Measurements from ENCODE around the gene ARL2.
A peak's percentile ranks its signal among the peaks of the same experiment; 100 is the strongest.
"Not testable (repeated sequence)": the region's sequence is repeated elsewhere in the genome, so short reads cannot be mapped to it uniquely, and the experiment has no call there.

Gene ARL2

DNA sequence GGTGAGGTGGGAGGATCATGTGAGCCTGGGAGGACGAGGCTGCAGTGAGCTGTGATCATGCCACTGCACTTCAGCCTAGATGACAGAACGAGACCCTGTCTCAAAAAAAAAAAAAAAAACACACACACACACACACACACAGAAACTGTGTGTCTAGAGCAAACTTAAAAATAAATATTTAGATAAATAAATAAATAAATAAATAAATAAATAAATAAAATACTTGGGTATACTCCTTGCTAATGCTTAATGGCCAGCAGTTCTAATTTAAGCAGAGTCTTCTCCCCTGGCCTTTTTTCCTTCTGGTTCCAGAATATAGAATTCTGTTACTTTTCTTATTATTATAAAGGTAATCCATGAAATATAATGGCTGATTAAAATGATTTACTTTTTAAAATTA, 5.1 kb upstream of the ARL2 start:
- DNase-seq: no peak

DNA sequence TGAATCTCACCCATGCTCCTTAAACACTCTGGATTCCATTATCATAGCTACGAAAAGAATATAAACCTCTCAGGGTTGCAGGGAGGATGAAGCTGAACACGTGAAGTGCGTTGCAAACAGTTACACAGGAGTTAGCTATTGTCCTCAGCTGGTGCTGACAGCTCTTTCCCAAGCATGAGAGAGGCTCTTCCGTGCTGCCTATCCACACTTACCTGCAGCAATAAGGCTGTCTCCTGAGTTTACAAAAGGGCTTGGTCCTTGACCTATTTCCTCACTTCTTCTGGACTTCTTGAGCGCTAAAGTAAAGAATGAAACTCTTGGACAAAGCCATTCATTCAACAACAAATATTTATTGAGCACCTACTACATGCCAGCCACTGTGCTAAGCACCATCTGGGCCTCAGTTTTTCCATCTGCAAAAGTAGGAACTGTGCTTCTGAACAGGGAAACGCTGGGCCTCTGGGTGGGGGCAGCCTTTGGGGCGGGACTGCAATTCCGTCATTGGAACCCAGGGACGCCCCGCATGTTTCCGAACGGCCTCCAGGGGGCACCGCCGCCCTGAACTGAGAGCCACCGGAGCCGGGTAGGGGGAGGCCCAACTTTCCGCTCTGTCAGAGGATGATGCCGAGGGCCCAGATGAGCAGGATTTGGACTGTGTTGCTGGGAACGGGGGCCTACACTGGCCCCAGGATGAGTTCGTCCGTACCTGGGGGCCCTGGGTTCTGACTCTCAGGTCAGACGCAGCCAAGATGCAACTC, 651 bp upstream of the ARL2 start:
- DNase-seq: peak; percentile 85

DNA sequence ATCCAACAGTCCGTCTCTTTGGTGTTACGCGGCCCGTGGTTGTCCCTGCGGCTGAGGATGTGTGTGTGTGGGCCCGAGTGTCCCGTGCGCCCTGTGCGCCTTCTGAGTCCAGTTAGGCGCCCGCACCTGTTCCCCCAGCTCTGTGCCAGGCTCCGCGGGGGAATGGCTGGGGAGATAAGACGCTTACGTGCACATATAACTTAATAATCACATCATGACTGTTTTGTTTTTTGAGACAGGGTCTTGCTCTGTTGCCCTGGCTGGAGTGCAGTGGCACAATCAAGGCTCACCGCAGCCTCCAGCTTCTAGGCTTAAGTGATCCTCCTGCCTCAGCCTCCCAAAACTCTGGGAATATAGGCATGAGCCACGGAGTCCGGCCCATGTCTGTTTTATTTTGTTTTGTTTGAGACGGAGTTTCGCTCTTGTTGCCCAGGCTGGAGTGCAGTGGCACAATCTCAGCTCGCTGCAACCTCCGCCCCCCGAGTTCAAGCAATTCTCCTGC, 817 bp downstream of the ARL2 start:
- no peak for DNase-seq

DNA sequence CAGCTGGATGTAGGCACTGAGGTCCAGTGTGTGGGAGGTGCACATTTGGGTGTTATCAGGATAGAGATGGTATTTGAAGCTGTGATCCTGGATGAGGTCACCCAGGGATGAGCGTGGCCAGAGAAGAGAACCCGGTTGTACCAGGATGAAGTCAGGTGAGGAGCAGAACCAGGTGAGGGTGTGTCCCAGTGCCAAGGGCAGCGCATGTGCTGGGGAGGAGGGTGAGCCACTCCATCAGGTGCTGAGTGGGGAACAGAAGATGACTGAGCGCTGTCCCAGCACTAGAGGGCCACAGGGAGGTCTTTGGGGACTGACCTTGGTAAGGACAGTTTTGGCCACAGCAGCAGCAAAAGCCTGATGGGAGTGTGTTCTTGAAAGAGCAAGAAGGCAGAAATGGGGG, 2.7 kb downstream of the ARL2 start:
- DNase-seq: no peak

DNA sequence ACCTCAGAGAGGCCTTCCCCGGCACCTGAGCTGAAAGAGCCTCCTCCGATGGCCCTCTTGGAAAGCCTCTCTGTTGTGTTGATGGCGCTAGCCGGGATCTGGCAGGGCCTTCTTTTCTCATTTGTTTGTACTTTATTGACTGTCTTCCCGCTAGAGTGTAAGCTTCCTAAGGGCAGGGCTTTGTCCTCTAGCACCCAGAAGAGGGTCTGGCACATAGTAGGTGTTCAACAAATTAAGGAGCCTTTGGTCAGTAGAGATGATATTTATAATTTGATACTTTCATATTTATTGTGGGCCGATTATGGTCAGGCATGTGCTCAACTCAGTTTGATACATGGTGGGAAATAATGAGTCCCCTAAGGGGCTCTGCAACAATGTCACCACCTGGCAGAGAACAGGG, 4.0 kb downstream of the ARL2 start:
- DNase-seq: no peak

DNA sequence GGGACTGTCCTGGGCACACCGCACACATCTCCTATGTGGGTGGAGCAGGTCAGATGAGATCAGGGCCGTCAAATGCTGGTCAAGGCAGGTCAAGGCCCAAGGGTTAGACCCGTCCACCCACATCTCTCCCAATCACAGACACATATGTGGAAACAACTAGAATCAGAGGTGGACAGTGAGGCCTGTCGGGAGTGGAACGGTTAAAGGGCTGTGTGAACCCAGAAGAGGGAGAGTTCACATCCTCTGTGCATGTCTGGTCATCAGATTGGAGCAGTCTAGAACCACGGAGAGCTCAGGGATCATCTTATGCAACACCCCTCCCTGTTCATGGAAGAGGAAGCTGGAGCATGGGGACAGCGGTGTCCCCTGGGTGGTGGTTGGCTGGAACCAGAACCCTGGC, 5.9 kb downstream of the ARL2 start:
- DNase-seq: no peak

DNA sequence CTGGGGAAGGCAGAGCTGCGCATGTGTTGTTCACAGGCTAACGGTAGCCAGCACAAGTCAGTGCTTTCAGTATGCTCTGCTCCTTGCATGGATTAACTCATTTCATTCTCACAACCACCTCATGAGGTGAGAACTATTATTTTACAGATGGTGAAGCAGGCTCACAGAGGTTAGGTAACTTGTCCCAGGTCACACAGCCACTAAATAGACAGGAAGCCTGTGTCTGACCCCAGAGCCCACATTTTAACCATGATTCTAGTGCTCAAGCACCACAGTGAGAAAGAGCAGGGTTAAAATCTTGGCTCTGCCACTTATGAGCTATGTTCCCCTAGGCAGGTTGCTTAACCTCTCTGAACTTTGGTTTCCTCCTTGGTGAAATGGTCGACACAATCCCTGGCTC, 7.0 kb downstream of the ARL2 start:
- no peak for DNase-seq

DNA sequence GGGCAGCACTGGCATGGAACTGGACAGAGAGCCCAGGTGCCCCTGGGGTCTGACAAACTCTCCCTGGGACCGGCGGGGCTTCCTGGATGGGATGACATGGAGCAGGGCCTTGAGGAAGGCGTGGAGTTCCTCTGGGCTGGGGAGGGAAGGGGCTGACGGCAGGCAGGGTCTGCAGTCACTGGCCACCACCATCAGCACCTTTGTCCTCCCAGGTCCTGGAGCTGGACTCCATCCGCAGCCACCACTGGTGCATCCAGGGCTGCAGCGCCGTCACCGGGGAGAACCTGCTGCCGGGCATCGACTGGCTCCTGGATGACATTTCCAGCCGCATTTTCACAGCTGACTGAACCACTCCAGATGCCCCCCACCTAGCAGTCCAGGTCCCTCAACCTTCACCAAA, 7.5 kb downstream of the ARL2 start:
- DNase-seq: no peak

DNA sequence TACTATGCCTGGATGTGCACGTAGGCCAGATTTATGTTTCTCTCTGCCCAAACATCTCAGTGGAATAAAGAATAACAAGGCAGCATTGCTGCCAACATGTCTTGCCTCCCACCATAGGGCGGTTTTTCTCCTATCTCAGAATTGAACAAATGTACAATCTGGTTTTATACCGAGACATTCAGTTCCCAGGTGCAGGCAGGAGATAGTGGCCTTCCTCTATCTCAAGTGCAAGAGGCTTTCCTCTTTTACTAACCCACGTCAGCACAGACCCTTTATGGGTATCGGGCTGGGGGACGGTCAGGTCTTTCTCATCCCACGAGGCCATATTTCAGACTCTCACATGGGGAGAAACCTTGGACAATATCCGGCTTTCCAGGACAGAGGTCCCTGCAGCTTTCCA, 9.5 kb downstream of the ARL2 start:
- not testable (repeated sequence) for DNase-seq

DNA sequence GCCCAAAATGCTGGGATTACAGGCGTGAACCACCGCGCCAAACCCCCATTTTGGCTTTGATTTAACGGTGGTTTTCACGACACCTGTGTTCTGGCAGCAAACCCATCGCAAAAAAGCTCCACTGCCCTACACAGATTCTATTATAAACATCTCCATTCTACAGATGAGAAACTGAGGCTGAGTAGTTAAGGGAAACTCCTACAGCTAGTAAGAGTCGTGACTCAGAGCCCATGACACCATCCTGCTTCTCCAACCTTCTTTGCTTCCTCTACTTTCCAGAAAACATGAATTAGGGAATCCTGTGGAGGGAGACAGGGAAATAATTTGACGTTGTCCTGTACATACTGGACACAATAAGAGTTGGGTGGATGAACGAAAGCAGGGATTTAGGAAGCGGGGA, 12.8 kb downstream of the ARL2 start:
- DNase-seq: no peak

DNA sequence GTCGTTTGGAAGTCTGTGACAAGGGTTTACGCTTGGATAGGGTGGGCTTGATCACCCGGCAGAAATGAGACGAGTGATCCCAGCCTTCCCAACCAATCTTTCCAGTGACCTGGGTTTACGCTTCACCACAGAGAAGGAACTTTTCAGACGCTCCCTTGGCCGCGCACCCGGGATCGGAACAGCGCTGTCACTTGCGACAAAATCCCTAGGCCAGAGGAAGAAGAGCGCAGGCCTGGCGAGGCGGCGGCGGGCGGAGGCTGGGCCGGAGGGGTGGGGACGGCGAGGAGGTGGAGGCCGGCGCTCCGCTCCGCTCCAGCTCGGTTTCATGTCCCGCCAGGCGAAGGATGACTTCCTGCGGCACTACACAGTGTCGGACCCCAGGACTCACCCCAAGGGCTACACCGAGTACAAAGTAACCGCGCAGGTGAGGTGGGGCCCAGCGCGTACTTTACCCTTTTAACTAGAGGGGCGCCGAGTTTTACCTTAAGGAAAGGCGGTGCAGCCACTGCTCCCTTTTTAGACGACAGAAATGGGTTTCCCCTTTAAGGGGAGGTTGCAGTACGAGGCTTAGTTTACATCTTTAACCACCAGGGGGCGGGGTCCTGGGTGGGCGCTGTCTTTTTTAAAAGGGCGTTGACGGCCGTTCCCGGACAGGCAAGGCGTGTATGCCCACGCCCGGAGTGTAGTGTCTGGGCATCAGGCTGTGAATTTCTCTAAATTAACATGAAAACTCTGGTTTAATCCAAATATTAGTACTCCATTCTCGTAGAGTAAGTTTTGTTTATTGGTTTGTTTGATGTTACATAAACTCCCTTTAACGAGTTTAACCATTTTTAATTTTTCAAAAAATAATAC, 13.5 kb downstream of the ARL2 start, which contains the start of gene SNX15:
Gene SNX15 (plus strand): TSS at position 227 of the 855 bp plus-strand sequence. CDS start 99 bp downstream, at position 326.
- DNase-seq: peak; percentile 89

DNA sequence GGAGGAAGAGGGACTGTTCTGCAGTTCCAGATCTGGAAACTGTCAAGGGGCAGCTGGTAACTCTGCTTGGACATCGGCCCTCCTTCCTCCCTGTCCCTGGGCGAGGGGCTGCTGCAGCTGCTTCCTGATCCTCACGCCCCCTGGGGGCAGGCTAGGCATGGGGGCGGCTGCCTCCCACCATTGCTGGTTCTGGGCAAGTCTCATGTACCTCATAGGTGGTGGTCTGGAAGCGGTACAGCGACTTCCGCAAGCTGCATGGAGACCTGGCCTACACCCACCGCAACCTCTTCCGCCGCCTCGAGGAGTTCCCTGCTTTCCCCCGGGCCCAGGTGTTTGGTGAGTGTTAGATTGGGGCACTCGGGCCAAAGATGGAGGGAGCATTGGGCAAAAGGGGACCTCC, 18.3 kb downstream of the ARL2 start:
- DNase-seq: no peak

DNA sequence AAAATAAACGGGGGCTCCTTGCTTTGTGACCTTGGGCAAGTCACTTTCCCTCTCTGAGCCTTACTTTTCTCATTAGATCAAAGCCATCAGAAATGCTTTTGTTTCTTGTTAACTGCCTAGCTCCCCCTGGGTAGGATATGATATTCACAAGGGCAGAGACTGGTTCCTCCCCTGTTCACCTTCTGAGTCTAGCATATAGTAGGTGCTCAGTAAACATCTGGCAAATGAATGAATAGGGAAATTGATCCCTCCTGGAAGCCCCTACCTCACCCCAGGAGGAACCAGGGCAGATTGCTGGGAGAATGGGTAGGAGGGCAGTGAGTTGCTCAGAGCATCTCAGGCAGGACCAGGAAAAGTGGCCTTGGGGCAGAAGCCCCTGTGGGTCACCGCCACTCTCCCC, 20.5 kb downstream of the ARL2 start:
- DNase-seq: no peak

DNA sequence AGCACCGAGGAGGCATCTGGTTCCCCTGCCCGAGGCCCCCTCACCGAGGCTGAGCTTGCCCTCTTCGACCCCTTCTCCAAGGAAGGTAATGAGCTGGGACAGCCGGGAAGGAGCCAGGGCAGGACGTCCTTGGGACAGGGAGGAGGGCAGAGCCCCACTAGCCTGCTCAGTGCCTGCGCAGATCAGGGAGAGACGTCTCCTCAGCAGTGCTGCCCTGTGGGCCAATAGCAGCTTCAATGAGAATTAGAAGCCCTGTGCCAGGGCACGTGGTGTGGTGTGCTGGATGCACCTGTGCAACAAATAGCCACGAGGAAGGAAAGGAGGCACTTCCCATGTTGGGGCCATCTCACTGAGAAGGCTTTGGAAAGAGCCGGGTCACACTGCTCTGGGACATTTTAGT, 21.6 kb downstream of the ARL2 start:
- DNase-seq: no peak

DNA sequence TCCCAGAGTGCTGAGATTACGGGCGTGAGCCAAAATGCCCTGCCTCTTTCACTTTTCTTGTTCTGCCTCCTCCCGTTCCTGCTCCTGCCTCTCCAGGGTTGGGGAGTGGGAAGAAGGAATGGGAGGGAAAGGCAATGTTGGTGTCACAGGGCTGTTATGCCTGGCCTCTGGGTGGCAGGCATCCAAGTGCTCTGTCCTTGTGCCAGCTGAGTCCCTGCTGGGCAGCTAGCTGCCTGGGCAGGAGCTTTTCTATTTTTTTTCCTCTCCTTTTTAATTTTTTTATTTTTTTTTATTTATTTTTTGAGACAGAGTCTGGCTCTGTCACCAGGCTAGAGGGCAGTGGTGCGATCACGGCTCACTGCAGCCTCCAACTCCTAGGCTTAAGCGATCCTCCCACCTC, 23.0 kb downstream of the ARL2 start:
- no peak for DNase-seq

DNA sequence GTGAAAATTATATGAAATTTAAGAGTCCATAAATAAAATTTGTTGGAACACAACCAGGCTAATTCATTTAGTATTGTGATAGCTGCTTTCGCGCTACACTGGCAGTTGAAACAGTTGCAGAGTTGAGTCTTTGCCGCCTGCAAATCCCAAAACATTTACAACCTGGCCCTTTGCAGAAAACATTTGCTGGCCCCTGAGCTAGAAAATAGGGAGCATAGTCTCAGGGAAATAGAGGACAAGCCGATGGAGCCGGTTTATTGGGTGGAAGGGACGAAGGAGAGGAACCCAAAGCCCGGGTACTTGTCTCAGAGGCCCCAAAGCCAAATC, 26.5 kb downstream of the ARL2 start:
- DNase-seq: no peak

DNA sequence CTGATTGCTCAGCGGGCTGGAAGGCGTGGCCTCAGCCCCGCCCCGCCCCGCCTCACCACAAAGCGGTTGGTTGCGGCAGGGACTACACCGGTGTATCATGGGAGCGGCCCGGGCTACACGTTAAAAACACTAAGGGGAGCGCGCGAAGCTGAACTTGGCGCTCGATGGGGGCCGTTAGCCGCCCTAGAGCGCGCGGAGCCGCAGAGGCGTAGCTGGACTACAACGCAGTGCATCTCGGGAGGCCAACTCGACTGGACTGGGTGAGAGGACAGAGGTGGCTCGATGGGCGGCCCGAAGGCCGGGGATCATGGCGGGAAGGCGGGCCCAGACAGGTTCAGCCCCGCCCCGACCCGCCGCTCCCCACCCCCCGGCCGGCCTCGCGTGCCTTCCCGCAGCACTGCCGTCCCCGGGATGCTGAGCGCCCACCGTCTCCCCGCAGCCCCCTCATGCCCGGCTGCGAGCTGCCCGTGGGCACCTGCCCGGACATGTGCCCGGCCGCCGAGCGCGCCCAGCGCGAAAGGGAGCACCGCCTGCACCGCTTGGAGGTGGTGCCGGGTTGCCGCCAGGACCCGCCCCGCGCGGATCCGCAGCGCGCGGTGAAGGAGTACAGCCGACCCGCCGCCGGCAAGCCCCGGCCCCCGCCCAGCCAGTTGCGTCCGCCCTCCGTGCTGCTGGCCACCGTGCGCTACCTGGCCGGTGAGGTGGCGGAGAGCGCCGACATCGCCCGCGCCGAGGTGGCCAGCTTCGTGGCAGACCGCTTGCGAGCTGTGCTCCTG, 27.1 kb downstream of the ARL2 start, which contains the start of gene SAC3D1:
Gene SAC3D1 (plus strand): TSS at position 364 of the 776 bp plus-strand sequence. CDS start 83 bp downstream, at position 447.
- peak; percentile 74 for DNase-seq

DNA sequence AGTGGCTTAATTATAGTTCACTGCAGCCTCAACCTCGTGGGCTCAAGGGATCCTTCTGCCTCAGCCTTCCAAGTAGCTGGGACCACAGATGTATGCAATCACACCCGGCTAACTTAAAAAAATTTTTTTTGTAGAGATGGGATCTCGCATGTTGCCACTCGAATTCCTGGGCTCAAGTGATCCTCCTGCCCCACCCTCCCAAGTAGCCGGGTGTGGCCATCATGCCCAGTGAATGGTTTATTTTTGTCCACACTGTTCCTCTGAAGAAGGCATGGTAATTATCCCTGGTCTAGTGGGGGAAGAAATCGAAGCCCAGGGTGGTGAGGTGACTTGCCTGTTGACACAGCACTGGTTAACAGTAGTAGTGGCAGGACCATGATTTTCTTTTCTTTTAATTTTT, 28.9 kb downstream of the ARL2 start:
- no peak for DNase-seq

DNA sequence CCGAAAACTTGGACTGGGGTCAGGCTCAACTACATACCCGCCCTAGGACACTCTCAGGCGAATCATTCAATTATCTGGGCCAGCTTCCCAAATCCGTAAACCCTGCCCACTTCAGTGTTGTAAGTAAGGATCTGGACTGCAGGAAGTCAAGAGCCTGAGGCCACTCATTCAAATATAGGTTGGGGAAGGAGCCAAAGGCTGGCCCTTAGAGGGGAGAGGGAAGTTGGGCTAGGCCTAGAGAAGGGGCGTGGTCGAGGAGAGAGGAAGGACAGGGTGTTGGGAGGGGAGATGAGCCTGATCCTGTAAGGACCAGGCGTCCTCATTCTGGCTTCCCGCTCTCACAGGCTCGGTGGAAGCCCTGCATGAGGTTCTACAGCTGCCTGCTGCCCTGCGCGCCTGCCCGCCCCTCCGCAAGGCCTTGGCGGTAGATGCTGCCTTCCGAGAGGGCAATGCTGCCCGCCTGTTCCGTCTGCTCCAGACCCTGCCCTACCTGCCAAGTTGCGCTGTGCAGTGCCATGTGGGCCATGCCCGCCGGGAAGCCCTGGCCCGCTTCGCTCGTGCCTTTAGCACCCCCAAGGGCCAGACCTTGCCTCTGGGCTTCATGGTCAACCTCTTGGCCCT, 30.0 kb downstream of the ARL2 start:
- DNase-seq: no peak

DNA sequence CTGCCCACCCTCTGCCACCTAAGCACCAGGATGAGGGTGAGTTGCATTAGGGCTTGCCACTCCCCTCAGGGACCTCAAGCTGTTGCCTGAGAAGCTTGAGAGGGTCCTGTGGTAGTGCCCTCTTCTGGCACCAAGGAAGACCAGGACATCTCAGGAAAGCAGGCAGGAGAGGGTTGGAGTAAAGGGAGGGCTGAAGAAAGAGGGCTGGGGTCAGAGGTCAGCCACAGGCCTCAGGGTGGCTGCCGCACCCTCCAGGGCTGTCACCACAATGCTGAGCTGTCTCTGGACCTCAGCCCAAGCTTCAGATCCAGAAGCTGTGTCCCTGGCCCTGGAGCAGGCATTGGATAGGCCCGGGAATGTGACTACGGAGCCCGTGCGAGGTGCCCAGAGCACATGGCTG, 31.1 kb downstream of the ARL2 start:
- DNase-seq: no peak

DNA sequence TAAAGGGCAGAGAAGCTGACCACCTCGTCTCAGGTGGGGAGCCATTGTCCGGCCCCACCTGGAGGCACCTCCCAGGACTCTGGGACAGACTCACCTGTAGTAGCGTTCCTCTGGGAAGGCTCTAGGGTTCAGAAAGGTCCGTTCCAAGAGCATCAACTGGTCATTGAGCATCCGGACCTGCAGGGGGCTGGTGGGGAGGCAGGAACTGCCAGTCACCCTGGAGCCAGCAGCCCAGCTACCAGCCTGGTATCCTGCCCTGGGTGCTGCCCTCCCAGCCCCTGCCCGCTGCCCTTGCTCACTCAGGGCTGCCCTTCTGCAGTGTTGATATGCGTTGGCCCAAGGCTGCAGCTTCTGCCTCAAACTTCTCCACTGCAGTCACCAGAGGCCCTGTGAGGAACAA, 31.8 kb downstream of the ARL2 start:
- no peak for DNase-seq

DNA sequence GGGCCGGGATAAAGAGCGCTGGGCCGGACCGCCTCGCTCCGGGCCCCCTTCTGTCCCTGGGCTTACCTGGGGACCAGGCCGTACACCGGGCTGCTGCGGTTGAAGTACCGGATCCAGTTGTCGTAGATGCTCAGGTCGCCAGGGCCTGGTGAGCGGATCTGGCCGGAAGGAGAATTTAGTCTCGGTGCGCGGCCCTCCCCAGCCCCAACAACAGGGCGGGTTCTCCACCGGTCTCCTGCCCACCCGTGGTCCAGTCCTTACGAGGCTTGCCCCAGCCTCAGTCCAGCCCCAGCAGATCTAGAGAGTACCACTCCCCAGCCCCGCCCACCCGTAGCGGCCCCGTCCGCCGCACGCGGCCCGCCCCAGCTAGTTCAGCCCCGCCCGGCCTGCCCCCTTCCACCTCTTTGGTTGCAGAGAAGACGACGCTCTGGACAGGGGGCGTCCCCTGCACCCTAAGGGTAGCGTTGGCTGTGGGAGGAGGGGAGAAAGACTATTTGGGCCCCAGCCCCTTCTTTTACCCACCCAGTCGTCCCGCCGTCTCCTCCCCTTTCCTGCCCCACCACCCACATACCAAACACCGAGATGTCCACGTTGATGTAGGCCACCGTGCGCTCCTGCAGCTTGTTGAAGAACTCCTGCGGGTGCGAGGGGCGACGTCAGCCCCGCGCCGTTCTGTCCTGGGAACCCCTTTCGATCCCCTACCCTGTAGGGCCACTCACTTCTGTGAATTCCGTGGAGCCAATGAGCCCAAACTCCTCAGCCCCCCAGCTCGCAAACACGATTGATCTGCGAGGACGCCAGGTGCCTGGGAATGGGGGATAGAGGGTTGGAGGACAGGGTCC, 33.8 kb downstream of the ARL2 start:
- DNase-seq: no peak
